ENCODE measurements around the gene FANCI.

- TF ChIP-seq, protein P1, sequence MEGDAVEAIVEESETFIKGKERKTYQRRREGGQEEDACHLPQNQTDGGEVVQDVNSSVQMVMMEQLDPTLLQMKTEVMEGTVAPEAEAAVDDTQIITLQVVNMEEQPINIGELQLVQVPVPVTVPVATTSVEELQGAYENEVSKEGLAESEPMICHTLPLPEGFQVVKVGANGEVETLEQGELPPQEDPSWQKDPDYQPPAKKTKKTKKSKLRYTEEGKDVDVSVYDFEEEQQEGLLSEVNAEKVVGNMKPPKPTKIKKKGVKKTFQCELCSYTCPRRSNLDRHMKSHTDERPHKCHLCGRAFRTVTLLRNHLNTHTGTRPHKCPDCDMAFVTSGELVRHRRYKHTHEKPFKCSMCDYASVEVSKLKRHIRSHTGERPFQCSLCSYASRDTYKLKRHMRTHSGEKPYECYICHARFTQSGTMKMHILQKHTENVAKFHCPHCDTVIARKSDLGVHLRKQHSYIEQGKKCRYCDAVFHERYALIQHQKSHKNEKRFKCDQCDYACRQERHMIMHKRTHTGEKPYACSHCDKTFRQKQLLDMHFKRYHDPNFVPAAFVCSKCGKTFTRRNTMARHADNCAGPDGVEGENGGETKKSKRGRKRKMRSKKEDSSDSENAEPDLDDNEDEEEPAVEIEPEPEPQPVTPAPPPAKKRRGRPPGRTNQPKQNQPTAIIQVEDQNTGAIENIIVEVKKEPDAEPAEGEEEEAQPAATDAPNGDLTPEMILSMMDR (conservative IDR thresholded peaks at IDR 0.05; ENCODE audit: low read depth, low read length), result no peak
- TF ChIP-seq EZH2 (IDR thresholded peaks at IDR 0.05; ENCODE audit: borderline replicate concordance, low read depth, low read length, poor library complexity, severe bottlenecking), result no peak
These were observed 90.9 kb downstream of the FANCI start, which contains the start of gene POLG for GRCh38 chr15:89334510-89335297.
